ENCODE results near the gene BBS7.

The BBS7 gene

DNA sequence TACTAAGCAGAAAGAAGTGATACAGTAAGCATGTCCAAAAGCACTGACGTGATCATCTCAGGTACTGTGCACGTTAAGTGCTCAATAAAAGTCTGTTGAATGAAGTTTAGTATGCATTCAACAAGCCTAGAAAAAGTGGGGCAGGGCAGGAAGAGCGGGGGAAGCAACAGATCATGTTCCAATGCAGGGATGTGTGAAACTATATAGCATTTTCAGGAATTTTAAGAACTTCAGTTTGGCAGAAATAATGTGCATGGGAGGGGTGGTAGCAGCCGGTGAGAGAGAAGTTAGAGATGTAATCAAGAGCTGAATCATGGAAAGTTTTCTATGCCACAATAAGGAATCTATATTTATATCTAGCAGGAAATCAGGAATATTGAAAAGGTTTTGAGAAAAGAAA is 27.4 kb downstream of the BBS7 start:
- TF ChIP-seq, protein P1, sequence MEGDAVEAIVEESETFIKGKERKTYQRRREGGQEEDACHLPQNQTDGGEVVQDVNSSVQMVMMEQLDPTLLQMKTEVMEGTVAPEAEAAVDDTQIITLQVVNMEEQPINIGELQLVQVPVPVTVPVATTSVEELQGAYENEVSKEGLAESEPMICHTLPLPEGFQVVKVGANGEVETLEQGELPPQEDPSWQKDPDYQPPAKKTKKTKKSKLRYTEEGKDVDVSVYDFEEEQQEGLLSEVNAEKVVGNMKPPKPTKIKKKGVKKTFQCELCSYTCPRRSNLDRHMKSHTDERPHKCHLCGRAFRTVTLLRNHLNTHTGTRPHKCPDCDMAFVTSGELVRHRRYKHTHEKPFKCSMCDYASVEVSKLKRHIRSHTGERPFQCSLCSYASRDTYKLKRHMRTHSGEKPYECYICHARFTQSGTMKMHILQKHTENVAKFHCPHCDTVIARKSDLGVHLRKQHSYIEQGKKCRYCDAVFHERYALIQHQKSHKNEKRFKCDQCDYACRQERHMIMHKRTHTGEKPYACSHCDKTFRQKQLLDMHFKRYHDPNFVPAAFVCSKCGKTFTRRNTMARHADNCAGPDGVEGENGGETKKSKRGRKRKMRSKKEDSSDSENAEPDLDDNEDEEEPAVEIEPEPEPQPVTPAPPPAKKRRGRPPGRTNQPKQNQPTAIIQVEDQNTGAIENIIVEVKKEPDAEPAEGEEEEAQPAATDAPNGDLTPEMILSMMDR (conservative IDR thresholded peaks at IDR 0.05; ENCODE audit: low read depth): no peak
- CTCF ChIA-PET: no interaction called here
- DNase-seq (ENCODE audit: low spot score): no peak
- no peak overlapping the region for H3K27ac ChIP-seq
- POLR2A ChIA-PET (ENCODE audit: low non-redundant PET): interaction anchor here (0.6 kb wide), 1 partner anchor 380 kb away, joined by 3 read pairs; no protein-coding TSS in a partner anchor

DNA sequence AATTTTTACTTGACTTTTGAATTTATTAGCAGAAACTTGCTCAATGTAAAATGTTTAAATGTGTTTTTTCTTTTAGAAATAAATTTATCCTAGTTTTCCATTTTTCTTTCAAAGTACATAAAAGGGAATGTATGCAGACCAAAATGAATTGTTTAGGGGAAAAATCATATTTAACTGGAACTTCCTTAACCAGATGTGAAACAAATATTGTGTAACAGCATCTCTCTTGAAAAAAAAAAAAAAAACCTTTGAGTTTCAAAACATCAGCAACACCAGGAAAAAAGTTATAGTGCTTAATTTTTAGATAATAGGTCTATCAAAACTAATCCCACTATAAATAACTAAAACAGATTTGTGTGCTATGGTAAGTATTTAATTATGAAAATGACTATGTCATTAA is 32.1 kb downstream of the BBS7 start:
- CTCF ChIA-PET: no interaction called here

DNA sequence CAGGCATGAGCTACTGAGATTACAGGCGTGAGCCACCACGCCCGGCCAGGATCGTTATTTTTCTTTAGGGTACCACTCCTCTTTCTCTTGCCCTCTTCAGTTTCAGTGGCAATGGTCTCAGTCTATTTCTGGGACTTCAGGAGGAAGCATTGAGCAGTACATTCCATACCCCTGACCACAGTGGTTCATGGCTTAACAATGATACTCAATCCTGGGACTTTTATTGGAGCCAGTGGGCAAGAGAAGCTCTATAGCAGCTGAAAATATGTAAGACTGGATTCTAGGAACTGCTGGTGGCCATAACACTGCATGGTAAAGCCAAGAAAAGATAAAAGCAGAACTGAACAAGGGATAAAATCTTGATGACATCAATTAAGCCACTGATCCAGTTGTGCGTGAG is 40.8 kb downstream of the BBS7 start:
- TF ChIP-seq, protein P1 (conservative IDR thresholded peaks at IDR 0.05; ENCODE audit: low read depth): no peak
- no peak overlapping the region for H3K27ac ChIP-seq
- ChIA-PET CTCF (no interaction called here), POLR2A (ENCODE audit: low non-redundant PET) (no interaction called here)
- no peak for DNase-seq (ENCODE audit: low spot score)

More for the DNA sequence above, 32.1 kb downstream of the BBS7 start:
- DNase-seq (ENCODE audit: low spot score): no peak
- POLR2A ChIA-PET (ENCODE audit: low non-redundant PET): no interaction called here
- no peak overlapping the region for H3K27ac ChIP-seq
- TF ChIP-seq, protein P1 (conservative IDR thresholded peaks at IDR 0.05; ENCODE audit: low read depth): no peak

DNA sequence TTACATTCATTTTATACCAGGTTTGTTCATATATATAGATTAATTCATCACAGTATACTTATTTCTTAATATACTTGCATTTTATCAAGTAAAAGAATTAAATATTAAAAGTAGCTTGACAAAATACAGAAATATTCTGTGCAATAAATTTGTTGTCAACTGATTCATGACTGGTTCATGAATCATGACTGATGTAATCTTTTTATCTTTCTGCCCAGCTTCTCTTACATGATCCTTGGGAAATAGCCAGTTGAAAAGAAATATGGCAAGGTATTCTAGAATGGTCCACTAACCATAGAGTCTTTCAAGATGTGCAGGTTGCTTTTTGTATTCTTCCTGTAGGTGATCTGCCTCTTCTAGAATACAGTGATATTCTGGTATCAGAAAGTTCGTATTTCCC is 42.4 kb downstream of the BBS7 start:
- POLR2A ChIA-PET (ENCODE audit: low non-redundant PET): no interaction called here
- H3K27ac ChIP-seq: no peak overlapping the region
- TF ChIP-seq, protein P1 (conservative IDR thresholded peaks at IDR 0.05; ENCODE audit: low read depth): no peak
- peak; percentile 38 for DNase-seq (ENCODE audit: low spot score)
- CTCF ChIA-PET: interaction anchor here (0.6 to 0.8 kb wide), 3 partner anchors 39 to 291 kb away, joined by 3 to 5 read pairs (median 4); no protein-coding TSS in a partner anchor

DNA sequence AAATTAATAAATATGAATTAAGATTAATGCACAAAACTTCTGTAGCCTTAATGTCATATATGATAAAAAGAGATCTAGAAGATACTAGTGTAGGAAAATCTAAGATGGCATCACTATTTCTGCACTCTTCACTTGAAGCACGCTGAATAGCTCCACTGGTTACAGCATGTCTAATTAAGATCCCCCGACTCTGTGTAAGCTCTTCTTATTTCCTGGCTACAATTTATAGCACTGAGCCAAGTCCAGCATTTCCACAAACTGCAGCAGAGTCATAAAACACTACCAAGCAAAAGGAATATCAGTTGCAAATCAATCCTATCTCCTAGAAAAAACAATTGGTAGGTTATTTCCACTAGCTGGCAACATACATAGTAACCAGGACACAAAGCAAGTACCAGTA is 45.3 kb downstream of the BBS7 start:
- ChIA-PET CTCF (interaction anchor here (0.6 to 1.4 kb wide), 4 partner anchors 17 to 425 kb away, joined by 3 to 7 read pairs (median 3); partner anchors contain the start of gene EXOSC9), POLR2A (ENCODE audit: low non-redundant PET) (no interaction called here)
- H3K27ac ChIP-seq: no peak overlapping the region
- no peak for DNase-seq (ENCODE audit: low spot score)
- TF ChIP-seq, protein P1 (conservative IDR thresholded peaks at IDR 0.05; ENCODE audit: low read depth): no peak

DNA sequence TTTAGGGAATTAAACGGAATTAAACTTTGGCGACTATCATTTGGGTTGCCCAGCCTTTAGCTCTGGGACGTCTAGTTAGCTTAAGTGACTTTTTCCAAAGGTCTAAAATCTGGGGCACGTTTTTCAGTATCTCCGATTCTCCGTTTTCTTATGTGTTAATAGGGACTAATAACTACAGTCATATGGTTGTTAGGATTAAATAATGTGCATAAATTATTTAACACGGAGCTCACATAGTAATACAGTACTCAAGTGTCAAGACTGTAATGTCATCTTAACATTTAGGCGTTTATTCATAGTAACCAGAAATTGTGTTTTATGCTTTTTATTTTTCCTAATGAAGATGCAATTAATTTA is 46.1 kb downstream of the BBS7 start:
- POLR2A ChIA-PET (ENCODE audit: low non-redundant PET): no interaction called here
- TF ChIP-seq, protein P1 (conservative IDR thresholded peaks at IDR 0.05; ENCODE audit: low read depth): no peak
- CTCF ChIA-PET: interaction anchor here (0.6 to 1.4 kb wide), 4 partner anchors 17 to 426 kb away, joined by 3 to 7 read pairs (median 3); partner anchors contain the start of gene EXOSC9
- peak overlapping the region; percentile 90 for H3K27ac ChIP-seq
- no peak for DNase-seq (ENCODE audit: low spot score)

Measured in RWPE1 (cell line).